Measurements from ENCODE around the gene IFNA6. TPM values are rescaled to one million over a fixed set of nuclear protein-coding genes. Genes with fewer than 3 reads are reported as not detected.

Gene IFNA6
- total RNA-seq, 1 experiment from 2014 or later: not detected

GRCh38 chr9:21362287-21362686, 11.6 kb upstream of the IFNA6 start:
- no peaks in the 10 kb centered on the region for H3K9me2 ChIP-seq (ENCODE audit: insufficient read depth)
- H3K4me1 ChIP-seq (ENCODE audit: control insufficient read depth in 1 of 2, insufficient read depth in 2 of 2, low read length in 2 of 2): no peaks in the 10 kb centered on the region
- H4K20me1 ChIP-seq (ENCODE audit: insufficient read depth): no peaks in the 10 kb centered on the region
- intact Hi-C loops (cut with micrococcal nuclease): no loop called here
- ATAC-seq (no peak), DNase-seq (ENCODE audit: low read depth, low spot score) (no peak)
- H3K79me2 ChIP-seq (ENCODE audit: insufficient read depth, low read length): no peaks in the 10 kb centered on the region
- BruUV-seq (replicated peaks): no TSS peak
- H3K9ac ChIP-seq (ENCODE audit: low read length): no peak overlapping the region
- ChIA-PET RAD21 (ENCODE audit: low non-redundant PET in 1 of 2, low total read pairs in 2 of 2, uncharacterized antibody in 2 of 2, unreplicated experiment in 2 of 2) (no interaction called here), POLR2A (no interaction called here), CTCF (no interaction called here)
- TF ChIP-seq EZH2phosphoT487 (IDR thresholded peaks at IDR 0.05; ENCODE audit: borderline replicate concordance) (no peak), TCF7L2 (IDR thresholded peaks at IDR 0.05; ENCODE audit: borderline replicate concordance, extremely low read depth, insufficient read depth, insufficient read length) (no peak), YY1 (IDR thresholded peaks at IDR 0.05; ENCODE audit: extremely low read depth, insufficient replicate concordance, low read depth, low read length) (no peak), POLR2AphosphoS5 (IDR thresholded peaks at IDR 0.05; ENCODE audit: low read depth, low read length) (no peak), SRF (IDR thresholded peaks at IDR 0.05; ENCODE audit: low read depth) (no peak), JUND (IDR thresholded peaks at IDR 0.05) (no peak), ZFX (IDR thresholded peaks at IDR 0.05) (no peak), EZH2 (IDR thresholded peaks at IDR 0.05) (no peak), RAD21 (IDR thresholded peaks at IDR 0.05; ENCODE audit: low read depth) (no peak), CEBPB (IDR thresholded peaks at IDR 0.05; ENCODE audit: low read depth) (no peak), EGR1 (IDR thresholded peaks at IDR 0.05; ENCODE audit: low read depth) (no peak), ELF1 (IDR thresholded peaks at IDR 0.05; ENCODE audit: borderline replicate concordance, low read depth) (no peak), POLR2A (IDR thresholded peaks at IDR 0.05; ENCODE audit: borderline replicate concordance, extremely low read depth, insufficient read depth, insufficient read length) (no peak), MAX (IDR thresholded peaks at IDR 0.05) (no peak), SP1 (IDR thresholded peaks at IDR 0.05; ENCODE audit: low read depth) (no peak), CTCF (IDR thresholded peaks at IDR 0.05 in 2 of 3, conservative IDR thresholded peaks at IDR 0.05 in 1 of 3; ENCODE audit: borderline replicate concordance in 1 of 3, insufficient read depth in 1 of 3, low read depth in 2 of 3, low read length in 2 of 3) (no peak), FOSL1 (IDR thresholded peaks at IDR 0.05; ENCODE audit: low read depth) (no peak), ZNF274 (IDR thresholded peaks at IDR 0.05; ENCODE audit: low read depth, low read length) (no peak)
- TF ChIP-seq, protein P1, sequence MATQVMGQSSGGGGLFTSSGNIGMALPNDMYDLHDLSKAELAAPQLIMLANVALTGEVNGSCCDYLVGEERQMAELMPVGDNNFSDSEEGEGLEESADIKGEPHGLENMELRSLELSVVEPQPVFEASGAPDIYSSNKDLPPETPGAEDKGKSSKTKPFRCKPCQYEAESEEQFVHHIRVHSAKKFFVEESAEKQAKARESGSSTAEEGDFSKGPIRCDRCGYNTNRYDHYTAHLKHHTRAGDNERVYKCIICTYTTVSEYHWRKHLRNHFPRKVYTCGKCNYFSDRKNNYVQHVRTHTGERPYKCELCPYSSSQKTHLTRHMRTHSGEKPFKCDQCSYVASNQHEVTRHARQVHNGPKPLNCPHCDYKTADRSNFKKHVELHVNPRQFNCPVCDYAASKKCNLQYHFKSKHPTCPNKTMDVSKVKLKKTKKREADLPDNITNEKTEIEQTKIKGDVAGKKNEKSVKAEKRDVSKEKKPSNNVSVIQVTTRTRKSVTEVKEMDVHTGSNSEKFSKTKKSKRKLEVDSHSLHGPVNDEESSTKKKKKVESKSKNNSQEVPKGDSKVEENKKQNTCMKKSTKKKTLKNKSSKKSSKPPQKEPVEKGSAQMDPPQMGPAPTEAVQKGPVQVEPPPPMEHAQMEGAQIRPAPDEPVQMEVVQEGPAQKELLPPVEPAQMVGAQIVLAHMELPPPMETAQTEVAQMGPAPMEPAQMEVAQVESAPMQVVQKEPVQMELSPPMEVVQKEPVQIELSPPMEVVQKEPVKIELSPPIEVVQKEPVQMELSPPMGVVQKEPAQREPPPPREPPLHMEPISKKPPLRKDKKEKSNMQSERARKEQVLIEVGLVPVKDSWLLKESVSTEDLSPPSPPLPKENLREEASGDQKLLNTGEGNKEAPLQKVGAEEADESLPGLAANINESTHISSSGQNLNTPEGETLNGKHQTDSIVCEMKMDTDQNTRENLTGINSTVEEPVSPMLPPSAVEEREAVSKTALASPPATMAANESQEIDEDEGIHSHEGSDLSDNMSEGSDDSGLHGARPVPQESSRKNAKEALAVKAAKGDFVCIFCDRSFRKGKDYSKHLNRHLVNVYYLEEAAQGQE (IDR thresholded peaks at IDR 0.05; ENCODE audit: low read depth): no peak
- TF ChIP-seq, protein P2, sequence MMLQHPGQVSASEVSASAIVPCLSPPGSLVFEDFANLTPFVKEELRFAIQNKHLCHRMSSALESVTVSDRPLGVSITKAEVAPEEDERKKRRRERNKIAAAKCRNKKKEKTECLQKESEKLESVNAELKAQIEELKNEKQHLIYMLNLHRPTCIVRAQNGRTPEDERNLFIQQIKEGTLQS (IDR thresholded peaks at IDR 0.05): no peak
- 0 out of 2 replicates have a peak, but pooled peaks cover 3% of the 10 kb centered on the region for H3K27me3 ChIP-seq (ENCODE audit: insufficient read depth, low read length)
- H3K36me3 ChIP-seq (ENCODE audit: control insufficient read depth in 1 of 2, insufficient read depth in 2 of 2, low read length in 2 of 2): no peaks in the 10 kb centered on the region
- no peak overlapping the region for H3K4me2 ChIP-seq (ENCODE audit: low read length)
- H3K9me3 ChIP-seq (ENCODE audit: control insufficient read depth in 1 of 2, insufficient read depth in 1 of 2, low read depth in 1 of 2, low read length in 2 of 2): no peaks in the 10 kb centered on the region
- no peak overlapping the region for H3K27ac ChIP-seq (ENCODE audit: low read depth, low read length)
- H2AFZ ChIP-seq (ENCODE audit: low read depth, low read length, poor library complexity, severe bottlenecking): no peak overlapping the region
- no peak overlapping the region for H3K4me3 ChIP-seq (replicated peaks in 1 of 2; ENCODE audit: low read depth in 1 of 2, low read length in 2 of 2)
